GM19023 (cell line): ENCODE measurements around the gene GABARAPL2.

ENCODE experiments used
- ATAC-seq: cut with Tn5 transposase; IDR thresholded peaks from one replicate; pipeline ENCODE4 v1.9.1; 2021; ENCODE audit warnings: mild to moderate bottlenecking, moderate library complexity; ENCODE audit not compliant: unreplicated experiment

Gene GABARAPL2

GRCh38 chr16:75552951-75553350 is 13.2 kb upstream of the GABARAPL2 start:
- no peak for ATAC-seq

- ATAC-seq = peak; percentile 7
Measured at GRCh38 chr16:75555213-75555706, 10.9 kb upstream of the GABARAPL2 start.

GRCh38 chr16:75555707-75556430 is 10.3 kb upstream of the GABARAPL2 start, which contains the start of gene TMEM231:
Gene TMEM231, minus strand, starts transcription at chr16:75556252. Its CDS starts 43 bp downstream, at chr16:75556209.
- ATAC-seq = peak; percentile 97

- ATAC-seq = no peak
Measured at GRCh38 chr16:75556431-75556950, 9.7 kb upstream of the GABARAPL2 start.

GRCh38 chr16:75558846-75559401 is 7.3 kb upstream of the GABARAPL2 start:
- no peak for ATAC-seq

- no peak for ATAC-seq
Measured at GRCh38 chr16:75559564-75560372, 6.4 kb upstream of the GABARAPL2 start.

GRCh38 chr16:75565640-75566039 is 539 bp upstream of the GABARAPL2 start:
- peak; percentile 8 for ATAC-seq

GRCh38 chr16:75566758-75567255 is 628 bp downstream of the GABARAPL2 start:
- peak; percentile 6 for ATAC-seq

- ATAC-seq = no peak
Measured at GRCh38 chr16:75567911-75568310, 1.7 kb downstream of the GABARAPL2 start.

- ATAC-seq = no peak
Measured at GRCh38 chr16:75570396-75571065, 4.4 kb downstream of the GABARAPL2 start.

- no peak for ATAC-seq
Measured at GRCh38 chr16:75572864-75573542, 6.8 kb downstream of the GABARAPL2 start.

GRCh38 chr16:75573955-75574354 is 7.8 kb downstream of the GABARAPL2 start:
- ATAC-seq = no peak

GRCh38 chr16:75575958-75576357 is 9.8 kb downstream of the GABARAPL2 start:
- ATAC-seq = no peak

GRCh38 chr16:75576384-75576811 is 10.2 kb downstream of the GABARAPL2 start:
- peak; percentile 54 for ATAC-seq

- ATAC-seq = no peak
Measured at GRCh38 chr16:75578212-75578611, 12.0 kb downstream of the GABARAPL2 start.

GRCh38 chr16:75578725-75579124 is 12.5 kb downstream of the GABARAPL2 start:
- ATAC-seq = no peak

GRCh38 chr16:75579281-75579834 is 13.2 kb downstream of the GABARAPL2 start:
- ATAC-seq = no peak

GRCh38 chr16:75584108-75584507 is 17.9 kb downstream of the GABARAPL2 start:
- peak; percentile 49 for ATAC-seq

- no peak for ATAC-seq
Measured at GRCh38 chr16:75588716-75589115, 22.5 kb downstream of the GABARAPL2 start.

- ATAC-seq = no peak
Measured at GRCh38 chr16:75589306-75589705, 23.1 kb downstream of the GABARAPL2 start.
